HG02885 (cell line): ENCODE results near the gene LSM14A.
"Not testable (repeated sequence)": the region's sequence is repeated elsewhere in the genome, so short reads cannot be mapped to it uniquely, and the experiment has no call there.

ENCODE experiments used
- ATAC-seq: cut with Tn5 transposase; IDR thresholded peaks from one replicate; pipeline ENCODE4 v1.9.1; 2021; ENCODE audit warnings: mild to moderate bottlenecking; ENCODE audit not compliant: unreplicated experiment, poor library complexity

LSM14A gene

DNA sequence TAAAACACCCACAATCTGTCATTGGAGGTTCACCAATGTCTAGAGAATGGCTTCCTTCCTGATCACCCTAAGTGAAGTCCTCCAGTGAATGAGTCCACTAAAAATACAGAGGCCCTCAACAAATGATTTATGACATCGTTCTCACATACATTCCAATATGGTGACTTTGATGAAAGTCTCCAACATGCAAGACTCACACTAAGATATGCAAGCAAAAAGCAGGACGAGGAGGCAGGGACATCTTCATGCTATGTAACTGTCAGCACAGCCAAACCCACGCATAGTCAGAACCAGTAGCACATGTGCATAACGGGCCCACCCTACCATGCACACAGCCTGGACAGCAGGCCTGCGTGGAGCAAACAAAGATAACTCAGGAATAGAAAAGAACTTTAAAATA is 16.6 kb upstream of the LSM14A start:
- no peak for ATAC-seq

DNA sequence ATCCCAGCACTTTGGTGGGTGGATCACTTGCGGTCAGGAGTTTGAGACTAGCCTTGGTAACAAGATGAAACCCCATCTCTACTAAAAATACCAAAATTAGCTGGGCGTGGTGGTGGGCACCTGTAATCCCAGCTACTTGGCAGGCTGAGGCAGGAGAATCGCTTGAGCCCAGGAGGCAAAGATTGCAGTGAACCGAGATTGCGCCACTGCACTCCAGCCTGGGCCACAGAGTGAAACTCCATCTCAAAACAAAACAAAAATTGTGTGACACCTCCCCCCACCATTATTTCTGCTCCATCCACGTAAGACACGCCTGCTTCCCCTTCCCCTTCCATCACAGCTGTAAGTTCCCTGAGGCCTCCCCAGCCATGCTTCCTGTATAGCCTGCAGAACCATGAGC is 13.3 kb upstream of the LSM14A start:
- not testable (repeated sequence) for ATAC-seq

DNA sequence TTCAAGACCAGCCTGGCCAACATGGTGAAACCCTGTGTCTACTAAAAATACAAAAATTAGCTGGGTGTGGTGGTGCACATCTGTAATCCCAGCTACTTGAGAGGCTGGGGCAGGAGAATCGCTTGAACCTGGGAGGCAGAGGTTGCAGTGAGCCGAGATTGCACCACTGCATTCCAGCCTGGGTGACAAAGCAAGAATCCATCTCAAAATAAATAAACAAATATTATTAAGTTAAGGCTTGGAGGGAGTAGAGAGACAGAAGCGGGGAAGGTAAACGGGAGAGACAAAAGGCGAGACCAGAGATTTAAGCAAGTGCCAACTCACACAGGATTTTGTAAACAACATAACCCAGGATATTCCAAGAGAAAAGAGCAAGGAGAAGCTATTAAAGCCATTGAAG is 12.8 kb upstream of the LSM14A start:
- not testable (repeated sequence) for ATAC-seq

DNA sequence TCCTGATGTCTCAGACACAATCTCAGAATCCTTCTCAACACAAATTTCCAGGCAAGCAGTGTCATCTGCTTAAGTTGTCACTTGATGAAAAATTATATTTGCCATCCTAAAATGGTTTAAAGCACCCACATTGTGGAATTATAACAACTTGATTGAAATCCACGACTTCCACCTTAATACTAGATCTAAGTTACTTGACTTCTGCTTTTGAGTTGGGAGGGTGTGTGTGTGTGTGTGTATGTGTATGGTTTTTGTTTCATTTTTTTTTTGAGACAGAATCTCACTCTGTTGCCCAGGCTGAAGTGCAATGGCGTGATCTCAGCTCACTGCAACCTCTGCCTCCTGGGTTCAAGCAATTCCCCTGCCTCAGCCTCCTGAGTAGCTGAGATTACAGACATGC is 10.4 kb upstream of the LSM14A start:
- not testable (repeated sequence) for ATAC-seq

DNA sequence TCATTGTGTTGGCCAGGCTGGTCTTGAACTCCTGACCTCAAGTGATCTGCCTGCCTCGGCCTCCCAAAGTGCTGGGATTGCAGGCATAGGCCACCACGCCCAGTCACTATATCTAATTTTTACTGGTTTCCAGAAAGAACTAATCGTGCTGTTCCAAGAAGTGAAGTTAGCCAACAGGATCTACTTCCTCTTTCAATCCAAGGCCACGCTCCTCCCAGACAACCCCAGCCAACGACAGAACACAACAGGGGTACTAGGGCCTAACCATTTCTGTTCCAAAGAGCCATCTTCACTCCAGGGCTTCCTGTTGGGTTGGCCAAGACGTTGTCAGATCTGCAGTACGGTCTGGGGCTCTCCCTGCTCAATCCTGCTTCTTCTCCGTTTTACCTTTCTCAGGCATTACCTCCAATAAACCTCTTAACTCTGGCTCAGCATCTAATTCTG is 7.0 kb upstream of the LSM14A start:
- no peak for ATAC-seq

DNA sequence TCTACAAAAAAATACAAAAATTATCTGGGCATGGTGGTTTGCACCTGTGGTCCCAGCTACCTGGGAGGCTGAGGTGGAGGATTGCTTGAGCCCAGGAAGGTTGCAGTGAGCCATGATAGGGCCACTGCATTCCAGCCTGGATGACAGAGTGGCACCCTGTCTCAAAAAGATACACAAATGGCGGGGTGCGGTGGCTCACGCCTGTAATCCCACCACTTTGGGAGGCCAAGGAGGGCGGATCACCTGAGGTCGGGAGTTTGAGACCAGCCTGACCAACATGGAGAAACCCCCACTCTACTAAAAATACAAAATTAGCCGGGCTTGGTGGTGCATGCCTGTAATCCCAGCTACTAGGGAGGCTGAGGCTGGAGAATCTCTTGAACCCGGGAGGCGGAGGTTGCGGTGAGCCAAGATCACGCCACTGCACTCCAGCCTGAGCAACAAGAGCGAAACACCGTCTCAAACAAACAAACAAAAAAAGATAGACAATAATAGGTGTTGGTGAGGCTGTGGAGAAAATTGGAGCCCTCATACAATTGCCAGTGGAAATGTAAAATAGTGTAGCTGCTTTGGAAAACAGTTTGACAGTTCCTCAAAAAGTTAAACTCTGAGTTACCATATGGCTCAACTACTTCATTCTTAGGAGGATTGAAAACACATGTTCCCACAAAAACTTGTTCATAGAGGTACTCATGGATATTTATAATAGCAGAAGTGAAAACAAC is 2.7 kb upstream of the LSM14A start:
- not testable (repeated sequence) for ATAC-seq

DNA sequence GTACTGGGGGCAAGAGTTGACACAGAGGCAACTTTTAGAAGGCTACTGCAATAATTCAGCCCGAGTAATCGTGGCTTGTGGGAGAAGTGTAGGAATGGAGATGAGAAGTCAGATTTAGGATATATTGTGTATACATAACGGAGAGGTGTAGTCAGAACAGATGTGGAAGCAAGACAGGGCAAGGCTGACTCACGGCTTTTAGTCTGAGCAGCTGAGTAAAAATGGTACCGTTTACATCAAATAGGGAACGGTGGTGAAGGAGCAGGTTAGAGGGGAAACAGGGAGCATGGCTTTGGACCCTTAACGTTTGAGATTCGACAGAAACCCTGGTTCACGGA is 796 bp upstream of the LSM14A start:
- ATAC-seq: peak; percentile 24

DNA sequence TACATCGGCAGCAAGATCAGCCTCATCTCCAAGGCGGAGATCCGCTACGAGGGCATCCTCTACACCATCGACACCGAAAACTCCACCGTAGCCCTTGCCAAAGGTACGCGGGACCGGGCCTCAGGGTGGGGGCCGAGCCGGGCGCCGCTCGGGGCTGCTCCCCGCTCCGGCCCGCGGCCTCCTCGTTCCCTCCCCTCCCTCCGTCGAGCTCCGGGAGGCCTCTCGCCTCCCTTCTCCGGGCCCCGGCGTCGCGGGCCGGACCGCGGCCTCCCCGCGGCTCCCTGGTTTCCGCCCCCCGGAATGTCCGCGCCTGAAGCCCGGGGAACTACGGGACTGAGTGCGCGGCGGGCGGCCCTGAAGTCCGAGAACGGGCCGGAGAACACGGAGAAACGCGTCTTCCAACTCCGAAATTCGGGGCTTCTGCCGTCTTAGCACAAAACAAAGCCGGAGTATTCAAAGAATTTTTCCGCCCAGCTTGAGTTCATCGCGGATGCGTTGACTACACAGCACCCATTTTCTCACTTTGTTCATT is 423 bp downstream of the LSM14A start:
- ATAC-seq: peak; percentile 31

DNA sequence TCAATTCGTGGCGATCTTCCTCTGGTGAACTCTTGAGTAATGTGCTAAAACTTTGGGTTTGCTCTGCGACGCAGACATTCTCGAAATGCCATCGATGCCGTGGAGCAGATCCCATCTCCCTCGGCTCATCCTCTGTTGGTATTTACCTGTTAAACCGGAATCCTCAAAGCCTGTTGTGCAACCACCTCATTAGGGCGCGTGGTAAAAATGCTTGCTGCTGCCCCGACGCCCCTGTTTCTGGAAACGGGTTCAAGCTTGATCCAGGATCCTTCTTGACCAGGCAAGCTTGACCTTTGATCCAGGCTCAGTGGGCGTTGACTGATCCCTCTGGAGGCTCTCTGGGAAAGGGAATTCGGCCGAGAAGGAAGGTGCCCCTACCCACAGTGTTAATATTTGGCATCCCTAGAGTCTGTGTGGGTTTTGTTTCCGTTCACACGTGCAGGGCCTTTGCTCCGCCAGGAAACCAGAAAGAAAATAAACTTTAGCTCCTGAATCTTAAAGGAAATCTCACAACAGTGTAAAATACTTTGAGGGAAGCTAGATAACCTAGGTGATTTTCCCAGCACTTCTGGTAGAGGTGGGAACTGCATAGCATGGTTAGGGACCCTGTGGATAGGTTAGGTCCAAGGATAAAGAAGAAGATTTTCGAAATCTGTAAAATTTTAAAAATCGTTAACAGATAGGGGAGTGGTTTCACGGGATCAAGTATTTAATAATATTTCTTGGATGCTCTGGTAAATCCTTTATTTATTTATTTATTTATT is 1.1 kb downstream of the LSM14A start:
- ATAC-seq: no peak

DNA sequence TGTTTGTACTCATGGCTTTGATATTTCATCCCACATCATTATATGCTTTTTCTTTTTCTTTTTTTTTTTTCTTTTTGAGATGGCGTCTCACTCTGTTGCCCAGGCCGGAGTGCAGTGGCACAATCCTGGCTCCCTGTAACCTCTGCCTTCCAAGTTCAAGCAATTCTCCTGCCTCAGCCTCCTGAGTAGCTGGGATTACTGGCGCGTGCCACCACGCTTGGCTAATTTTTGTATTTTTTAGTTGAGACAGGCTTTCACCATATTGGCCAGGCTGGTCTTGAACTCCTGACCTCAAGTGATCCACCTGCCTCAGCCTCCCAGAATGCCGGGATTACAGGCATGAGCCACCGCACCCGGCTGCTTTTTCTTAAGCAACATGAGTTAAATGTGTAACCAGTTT is 2.9 kb downstream of the LSM14A start:
- ATAC-seq: not testable (repeated sequence)

DNA sequence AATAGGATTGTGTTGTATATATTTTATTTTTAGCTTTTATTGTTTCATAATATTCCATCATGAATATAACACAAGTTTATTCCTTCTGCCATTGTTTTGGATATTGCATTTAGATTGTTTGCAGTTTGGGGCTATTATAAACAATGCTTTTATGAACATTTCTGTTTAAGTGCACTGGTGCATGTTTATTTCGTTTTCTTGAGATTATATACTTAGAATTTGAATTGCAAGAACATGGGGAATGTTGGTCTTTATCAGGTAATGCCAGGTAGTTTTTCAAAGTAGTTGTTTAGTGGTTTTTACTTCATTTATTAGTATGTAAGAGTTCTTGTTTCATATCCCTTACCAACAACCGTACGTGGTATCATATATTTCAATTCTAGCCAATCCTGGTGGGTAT is 4.3 kb downstream of the LSM14A start:
- ATAC-seq: no peak

DNA sequence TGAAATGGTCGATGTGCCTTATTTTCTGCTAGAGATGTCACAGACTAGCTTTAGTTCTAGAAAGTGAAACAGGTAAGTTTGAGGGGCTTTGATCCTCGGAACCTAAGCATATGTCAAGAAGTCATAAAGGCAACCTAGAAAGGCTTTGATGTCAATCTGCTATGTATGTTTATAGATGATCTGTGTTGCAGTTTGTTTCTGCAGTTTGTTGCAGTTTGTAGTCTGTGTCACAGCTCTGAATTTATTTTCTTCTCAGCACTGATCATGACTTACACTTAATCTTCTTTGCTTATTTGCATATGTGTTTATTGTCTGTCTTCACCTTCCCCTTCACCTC is 5.9 kb downstream of the LSM14A start:
- no peak for ATAC-seq

DNA sequence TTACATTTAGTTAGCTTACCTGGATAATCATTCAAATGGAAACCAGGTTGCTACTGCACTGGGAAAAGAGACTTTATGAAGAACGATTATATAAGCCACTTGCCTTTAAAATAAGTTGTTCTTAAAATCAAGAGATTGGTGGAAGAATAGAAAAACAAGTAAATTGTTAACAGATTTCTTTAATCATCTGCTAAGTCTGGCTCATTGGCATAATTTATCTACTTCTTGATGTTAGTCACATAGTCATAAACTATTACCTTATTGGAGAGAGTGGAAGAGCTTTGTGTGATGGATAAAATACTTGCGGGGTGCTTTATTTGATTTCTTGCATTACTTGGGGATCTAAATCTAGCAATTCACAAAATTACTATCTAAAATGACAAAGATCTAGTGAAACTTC is 6.8 kb downstream of the LSM14A start:
- no peak for ATAC-seq

DNA sequence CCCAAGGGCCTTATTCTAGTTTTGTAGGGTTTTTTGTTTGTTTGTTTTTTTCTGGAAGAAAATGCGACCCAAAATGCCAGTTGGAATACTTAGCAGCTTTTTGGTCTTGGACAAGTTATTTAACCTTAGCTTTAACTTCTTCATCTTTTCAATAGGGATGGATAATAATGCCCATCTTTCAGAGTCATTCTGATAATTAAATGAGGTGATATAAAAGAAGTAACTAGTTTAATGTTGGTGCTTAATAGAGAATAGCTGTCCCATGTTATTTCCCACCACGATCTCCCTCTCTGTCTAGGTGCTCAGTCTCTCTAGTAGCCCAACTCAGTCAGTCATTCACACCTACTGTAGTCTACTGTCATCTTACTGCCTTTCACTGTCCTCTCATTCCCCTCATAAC is 8.0 kb downstream of the LSM14A start:
- no peak for ATAC-seq

DNA sequence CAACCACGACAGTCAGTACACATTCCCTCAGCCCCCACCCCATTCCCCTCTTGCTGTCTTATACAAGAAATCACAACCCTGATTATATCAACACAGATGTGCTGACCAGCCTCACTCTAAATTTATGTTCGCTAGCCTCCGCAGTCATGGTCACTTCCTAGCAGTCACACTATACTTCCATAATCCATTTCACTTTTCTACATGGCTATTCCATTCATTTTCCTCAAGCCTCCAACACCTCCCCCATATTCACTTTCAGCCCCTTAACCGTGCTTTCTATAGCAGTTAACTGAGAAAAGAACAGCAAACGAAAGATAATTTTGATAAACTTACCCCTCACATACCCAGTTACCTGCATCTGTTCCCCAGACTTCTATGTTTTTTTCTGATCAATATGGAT is 8.4 kb downstream of the LSM14A start:
- no peak for ATAC-seq

DNA sequence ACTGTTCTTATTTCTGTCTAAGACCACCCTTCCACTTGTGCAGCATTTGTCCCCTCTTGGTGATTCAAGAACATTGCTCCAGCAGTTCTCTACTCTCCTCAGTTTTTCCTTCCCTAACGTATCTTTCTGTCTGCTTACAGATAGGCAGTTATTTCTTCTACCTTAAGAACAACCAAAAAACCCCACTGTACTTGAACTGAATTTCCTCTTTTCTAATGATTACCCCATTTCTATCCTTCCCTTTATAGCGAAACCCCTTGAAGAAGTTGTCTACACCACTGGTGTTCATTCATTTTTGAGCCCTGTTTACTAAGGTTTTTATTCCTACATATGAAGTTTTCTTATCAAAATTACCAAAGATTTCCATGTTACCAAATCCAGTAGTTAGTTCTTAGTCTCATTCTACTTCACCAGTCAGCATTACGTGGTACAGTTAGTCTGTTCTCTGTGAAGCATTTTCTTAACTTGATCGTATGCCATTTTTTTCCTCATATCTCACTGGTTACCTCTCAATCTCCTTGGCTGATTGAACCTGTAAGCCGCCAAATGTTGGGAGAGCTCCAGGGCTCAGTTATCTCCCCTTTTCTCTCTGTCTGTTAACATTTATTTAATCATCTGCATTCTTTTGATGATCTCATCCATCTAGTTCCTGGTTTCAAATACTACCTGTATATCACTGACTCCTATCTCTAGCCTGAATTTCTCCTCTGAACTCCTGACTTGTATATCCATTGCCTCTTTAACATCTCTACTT is 9.0 kb downstream of the LSM14A start:
- no peak for ATAC-seq

DNA sequence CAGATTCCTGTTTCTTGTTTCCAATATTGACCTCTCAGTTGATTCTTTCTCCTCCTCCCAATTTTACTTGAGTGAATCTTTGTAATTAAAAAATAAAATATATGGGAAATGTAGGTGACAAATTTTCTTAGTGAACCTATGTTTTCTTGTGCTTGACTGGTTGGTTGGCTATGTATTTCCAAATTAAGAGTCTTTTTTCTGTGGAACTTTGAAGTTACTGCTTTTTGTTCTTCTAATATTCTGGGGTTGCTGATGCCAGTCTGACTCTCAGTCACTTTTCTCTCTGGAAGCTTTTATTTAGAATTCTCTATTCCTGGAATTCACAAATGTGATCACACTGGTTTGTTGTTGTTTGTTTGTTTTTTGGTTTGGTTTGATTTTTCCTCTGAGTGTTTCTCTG is 9.8 kb downstream of the LSM14A start:
- ATAC-seq: no peak

DNA sequence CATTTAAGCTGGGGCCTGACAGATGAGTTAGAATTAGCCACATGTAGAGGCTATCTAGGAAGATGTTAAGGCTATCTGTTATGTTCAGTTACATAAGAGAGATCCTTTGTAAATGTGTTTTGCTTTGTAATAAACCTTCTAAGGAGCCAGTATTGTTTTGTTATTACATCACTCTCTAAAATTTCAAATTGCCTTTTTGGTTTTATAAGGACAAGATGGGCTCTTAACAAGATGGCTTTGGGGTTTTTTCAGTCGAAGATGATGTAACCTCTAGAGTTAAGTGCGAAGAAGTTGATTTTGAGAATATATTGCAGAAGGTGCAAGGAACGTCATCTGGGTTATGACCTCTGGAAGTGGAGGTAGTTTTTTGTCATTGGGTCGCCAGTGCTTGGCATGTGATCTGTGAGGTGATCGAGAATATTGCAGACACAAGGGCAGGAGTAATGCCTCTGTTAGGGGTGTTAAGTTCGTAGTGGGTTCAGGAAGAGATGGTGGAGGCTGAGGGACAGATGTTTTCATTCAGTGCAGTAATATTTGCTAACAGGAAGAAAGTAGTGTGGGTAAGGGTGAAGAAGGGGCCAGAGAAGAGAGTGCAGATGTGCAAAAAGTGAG is 12.7 kb downstream of the LSM14A start:
- ATAC-seq: no peak

DNA sequence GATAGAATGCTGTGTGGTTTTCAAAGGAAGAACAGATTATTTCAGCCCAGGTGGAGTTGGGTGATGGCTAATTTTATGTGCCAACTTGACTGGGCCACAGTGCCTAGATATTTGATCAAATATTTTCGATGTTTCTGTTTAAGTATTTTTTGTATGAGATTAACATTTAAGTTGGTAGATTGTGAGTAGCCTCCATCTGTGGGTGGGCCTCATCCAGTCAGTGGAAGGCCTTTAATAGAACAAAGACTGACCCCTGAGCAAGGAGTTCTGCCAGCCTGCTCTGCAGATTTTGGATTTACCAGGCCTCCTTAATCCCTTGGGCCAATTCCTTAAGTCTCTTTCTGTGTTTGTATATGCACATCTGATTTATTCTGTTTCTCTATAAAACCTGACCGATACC is 13.9 kb downstream of the LSM14A start:
- no peak for ATAC-seq

DNA sequence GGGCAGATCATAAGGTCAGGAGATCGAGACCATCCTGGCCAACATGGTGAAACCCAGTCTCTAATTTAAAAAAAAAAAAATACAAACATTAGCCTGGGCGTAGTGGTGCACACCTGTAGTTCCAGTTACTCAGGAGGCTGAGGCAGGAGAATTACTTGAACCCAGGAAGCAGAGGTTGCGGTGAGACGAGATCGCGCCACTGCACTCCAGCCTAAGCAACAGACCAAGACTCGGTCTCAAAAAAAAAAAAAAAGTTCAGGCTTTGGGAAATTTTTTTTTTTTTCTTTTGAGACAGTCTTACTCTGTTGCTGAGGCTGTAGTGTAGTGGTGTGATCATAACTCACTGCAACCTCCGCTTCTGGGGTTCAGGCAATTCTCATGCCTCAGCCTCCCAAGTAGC is 14.7 kb downstream of the LSM14A start:
- no peak for ATAC-seq

DNA sequence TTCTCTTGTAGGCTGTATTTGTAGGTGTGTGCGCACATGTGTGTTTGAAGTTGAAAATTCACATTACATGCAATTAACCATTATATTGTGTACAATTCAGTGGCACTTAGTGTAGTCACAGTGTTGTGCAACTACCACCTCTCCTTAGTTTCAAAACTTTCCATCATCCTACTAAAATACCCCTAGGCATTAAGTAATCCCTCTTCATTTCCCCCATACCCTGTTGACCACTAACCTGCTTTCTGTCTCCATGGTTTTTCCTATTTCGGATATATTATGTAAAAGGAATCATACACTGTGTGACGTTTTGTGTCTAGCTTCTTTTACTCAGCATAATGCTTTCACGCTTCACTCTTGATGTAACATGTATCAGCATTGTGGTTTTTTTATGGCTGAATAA is 16.1 kb downstream of the LSM14A start:
- ATAC-seq: no peak
